IMR-90 (cell line): ENCODE measurements around the gene COL20A1. TPM values are rescaled to one million over a fixed set of nuclear protein-coding genes. Genes with fewer than 3 reads are reported as not detected.

Experiments
- ATAC-seq: fragments of 200-7000 bp; cut with Tn5 transposase; 2 replicates; pipeline ENCODE4 v1.9.1; 2020; ENCODE audit warnings: low read depth, mild to moderate bottlenecking, moderate library complexity
- BruUV-seq: library from RNA; stranded (reverse); fragments of 400-500 nt; replicated peaks from 2 replicates; lab custom pipeline; 2021; lab: Mats Ljungman, UMichigan
- CTCF ChIA-PET: fragments of 300-600 bp; formaldehyde crosslinking; extraction: SDS; loops from one replicate; lab custom pipeline; 2021; ENCODE audit warnings: antibody characterized with exemption; lab: Yijun Ruan, JAX
- POLR2A ChIA-PET: fragments of 300-600 bp; sonication (Branson Sonifier 250); formaldehyde crosslinking; loops from one replicate; lab custom pipeline; 2022; ENCODE audit warnings: antibody characterized with exemption; ENCODE audit not compliant: unreplicated experiment; lab: Charles Lee
- DNase-seq: peaks from one replicate; pipeline ENCODE4 v3.0.0; 2013
- H2AFZ ChIP-seq: replicated peaks from 2 replicates; pipeline ENCODE3; 2013; ENCODE audit warnings: low read length, mild to moderate bottlenecking; ENCODE audit not compliant: poor library complexity
- H2AK5ac ChIP-seq: 2 replicates; pipeline ENCODE4 v1.6.1; 2013; ENCODE audit warnings: low read depth, low read length, inconsistent platforms
- H2AK9ac ChIP-seq: replicated peaks from 2 replicates; pipeline ENCODE3; 2013; ENCODE audit warnings: mild to moderate bottlenecking, low read depth, low read length, moderate library complexity; ENCODE audit not compliant: poor library complexity
- H2BK120ac ChIP-seq: 2 replicates; pipeline ENCODE4 v1.6.1; 2013; ENCODE audit warnings: low read depth, low read length, inconsistent platforms
- H2BK15ac ChIP-seq: 3 replicates; pipeline ENCODE4 v1.6.1; 2013; ENCODE audit warnings: low read depth, low read length, inconsistent platforms
- H2BK20ac ChIP-seq: 2 replicates; pipeline ENCODE4 v1.6.1; 2013; ENCODE audit warnings: low read depth, mild to moderate bottlenecking, inconsistent platforms, low read length, moderate library complexity
- H2BK5ac ChIP-seq: 2 replicates; pipeline ENCODE4 v1.6.1; 2013; ENCODE audit warnings: mild to moderate bottlenecking, low read depth, low read length, inconsistent platforms; ENCODE audit not compliant: poor library complexity, severe bottlenecking
- H3K14ac ChIP-seq: replicated peaks from 2 replicates; pipeline ENCODE4 v1.6.1; 2013; ENCODE audit warnings: low read depth, low read length, inconsistent platforms
- H3K18ac ChIP-seq: 2 replicates; pipeline ENCODE4 v1.6.1; 2013; ENCODE audit warnings: low read depth, low read length, control low read depth
- H3K23ac ChIP-seq: 2 replicates; pipeline ENCODE4 v1.6.1; 2013; ENCODE audit warnings: low read depth, low read length, inconsistent platforms
- H3K27ac ChIP-seq: 2 replicates; pipeline ENCODE4 v1.5.1; 2013; ENCODE audit warnings: mild to moderate bottlenecking, control low read depth, low read length; ENCODE audit not compliant: insufficient read depth
- H3K27me3 ChIP-seq: 2 replicates; pipeline ENCODE4 v1.6.1; 2013; ENCODE audit warnings: low read length; ENCODE audit not compliant: control insufficient read depth, insufficient read depth
- H3K36me3 ChIP-seq: 2 replicates; pipeline ENCODE4 v1.6.1; 2013; ENCODE audit warnings: low read length, mixed read lengths; ENCODE audit not compliant: control insufficient read depth, insufficient read depth
- H3K4ac ChIP-seq: 2 replicates; pipeline ENCODE4 v1.6.1; 2013; ENCODE audit warnings: low read depth, low read length, inconsistent platforms
- H3K4me1 ChIP-seq: 2 replicates; pipeline ENCODE4 v1.6.1; 2013; ENCODE audit warnings: low read length, mixed read lengths; ENCODE audit not compliant: control insufficient read depth, insufficient read depth
- H3K4me2 ChIP-seq: 2 replicates; pipeline ENCODE4 v1.6.1; 2013; ENCODE audit warnings: low read depth, mild to moderate bottlenecking, control low read depth, low read length, moderate library complexity
- H3K4me3 ChIP-seq: 2 replicates; pipeline ENCODE4 v1.5.1; 2013; ENCODE audit warnings: low read depth, mild to moderate bottlenecking, control low read depth, low read length, moderate library complexity; ENCODE audit not compliant: insufficient read depth
- H3K56ac ChIP-seq: 2 replicates; pipeline ENCODE4 v1.6.1; 2013; ENCODE audit warnings: low read length, inconsistent platforms; ENCODE audit not compliant: insufficient read depth; ENCODE audit errors: extremely low read depth
- H3K79me1 ChIP-seq, 2 experiments: 2 replicates each; pipeline ENCODE4 v1.6.1; 2013; ENCODE audit warnings: low read length in 2 of 2, inconsistent platforms in 1 of 2, low read depth in 1 of 2
- H3K9ac ChIP-seq: 2 replicates; pipeline ENCODE4 v1.6.1; 2013; ENCODE audit warnings: low read depth, low read length, control low read depth
- H3K9me1 ChIP-seq: 2 replicates; pipeline ENCODE4 v1.6.1; 2013; ENCODE audit warnings: low read length, inconsistent platforms; ENCODE audit not compliant: insufficient read depth
- H3K9me3 ChIP-seq: 2 replicates; pipeline ENCODE4 v1.6.1; 2013; ENCODE audit warnings: low read length; ENCODE audit not compliant: control insufficient read depth, insufficient read depth
- H4K20me1 ChIP-seq: 2 replicates; pipeline ENCODE4 v1.6.1; 2013; ENCODE audit warnings: low read length, inconsistent platforms; ENCODE audit not compliant: insufficient read depth
- H4K5ac ChIP-seq: 2 replicates; pipeline ENCODE4 v1.6.1; 2013; ENCODE audit warnings: mild to moderate bottlenecking, low read depth, low read length, control low read depth
- H4K8ac ChIP-seq, 2 experiments: 2 replicates each; pipeline ENCODE4 v1.6.1; 2013; ENCODE audit warnings: low read depth in 2 of 2, low read length in 2 of 2, control low read depth in 1 of 2, inconsistent platforms in 1 of 2
- H4K91ac ChIP-seq: 2 replicates; pipeline ENCODE4 v1.6.1; 2013; ENCODE audit warnings: low read depth, low read length, inconsistent platforms; ENCODE audit not compliant: insufficient read depth
- BHLHE40 ChIP-seq: fragments of 150-350 bp; IDR thresholded peaks from 2 replicates; pipeline ENCODE4 v1.6.1; 2016; ENCODE audit warnings: mild to moderate bottlenecking, low read depth, low read length
- CEBPB ChIP-seq: IDR thresholded peaks from 2 replicates; pipeline ENCODE4 v1.6.1; 2012; ENCODE audit warnings: low read depth, low read length, improper control_type of control experiment
- MAZ ChIP-seq: IDR thresholded peaks from 2 replicates; pipeline ENCODE4 v1.6.1; 2012; ENCODE audit warnings: low read depth, mild to moderate bottlenecking, low read length, improper control_type of control experiment, moderate library complexity, borderline replicate concordance
- MXI1 ChIP-seq: IDR thresholded peaks from 2 replicates; pipeline ENCODE4 v1.6.1; 2012; ENCODE audit warnings: low read depth, mild to moderate bottlenecking, low read length, moderate library complexity, borderline replicate concordance
- POLR2A ChIP-seq: IDR thresholded peaks from 2 replicates; pipeline ENCODE4 v1.6.1; 2012; ENCODE audit warnings: mild to moderate bottlenecking, low read depth, low read length
- RFX5 ChIP-seq: IDR thresholded peaks from 2 replicates; pipeline ENCODE4 v1.8.0; 2012; ENCODE audit warnings: low read depth, mild to moderate bottlenecking, low read length, moderate library complexity
- WGBS, 2 experiments: methylation state at CpG; one replicate each; pipeline versions ENCODE4 v1.1.5 to v1.1.7; 2013; ENCODE audit warnings: missing lambda C conversion rate in 2 of 2; ENCODE audit not compliant: insufficient read length in 1 of 2; ENCODE audit errors: extremely low coverage in 2 of 2; 5-methylcytosine and 5-hydroxymethylcytosine counted together
- dilution Hi-C: fragments of 300-500 bp; cut with HindIII; formaldehyde crosslinking; loops from one replicate; pipeline ENCODE4 v1.14.3; 2018; ENCODE audit warnings: low sequenced_read_pairs; ENCODE audit not compliant: unreplicated experiment
- in situ Hi-C: fragments of 300-500 bp; cut with MboI; formaldehyde crosslinking; loops from 3 replicates; pipeline ENCODE4 v1.14.3; 2019; ENCODE audit warnings: low sequenced_read_pairs, inconsistent platforms, mixed read lengths
- intact Hi-C: fragments of 100-400 bp; cut with micrococcal nuclease; formaldehyde crosslinking; loops from 2 replicates; pipeline ENCODE4 v1.10.0; 2022
- polyA plus RNA-seq, 3 experiments: library from polyadenylated mRNA; depleted of rRNA; stranded (reverse); fragments of >200 nt; gene quantifications; 2 replicates each; pipeline ENCODE4 v1.2.3, GENCODE V29; 2012; ENCODE audit warnings: low replicate concordance in 1 of 3
- total RNA-seq: library from RNA; depleted of rRNA; stranded (reverse); fragments of >200 nt; gene quantifications from 2 replicates; pipeline ENCODE4 v1.2.3, GENCODE V29; 2012

The COL20A1 gene
- total and polyA plus RNA-seq, 2 of the 4 experiments (the other 2 are of a cell fraction) = not detected

GRCh38 chr20:63264000-63264399 is 29.0 kb upstream of the COL20A1 start:
- no peak for DNase-seq
- no peak overlapping the region for H3K56ac ChIP-seq
- H4K8ac ChIP-seq = no peak overlapping the region
- no peak overlapping the region for H3K18ac ChIP-seq
- no peaks in the 10 kb centered on the region for H3K9me1 ChIP-seq
- ChIA-PET POLR2A (no interaction called here), CTCF (no interaction called here)
- intact Hi-C loops = no loop called here
- H2BK15ac ChIP-seq = no peak overlapping the region
- no peak for ATAC-seq
- no peak overlapping the region for H2AK9ac ChIP-seq
- dilution Hi-C loops = no loop called here
- H3K14ac ChIP-seq = no peak overlapping the region
- H2BK120ac ChIP-seq = no peak overlapping the region
- H3K4me1 ChIP-seq = no peaks in the 10 kb centered on the region; the same call in 1 of the 2 replicates
- H4K5ac ChIP-seq = no peak overlapping the region
- no peak overlapping the region for H4K91ac ChIP-seq
- in situ Hi-C loops = no loop called here
- H3K27me3 ChIP-seq = peaks cover 65% of the 10 kb centered on the region
- TF ChIP-seq POLR2A (no peak), CEBPB (no peak), MXI1 (no peak), RFX5 (no peak), MAZ (no peak), BHLHE40 (no peak)
- no peak overlapping the region for H3K27ac ChIP-seq
- no peak overlapping the region for H2BK5ac ChIP-seq
- H4K20me1 ChIP-seq = no peaks in the 10 kb centered on the region; the same call in 1 of the 2 replicates
- no peak overlapping the region for H2AK5ac ChIP-seq
- H3K23ac ChIP-seq = no peak overlapping the region
- H2BK20ac ChIP-seq = no peak overlapping the region
- peaks cover 2% of the 10 kb centered on the region; the same call in 1 of the 2 replicates for H3K9me3 ChIP-seq
- H3K4me3 ChIP-seq = no peak overlapping the region
- no peaks in the 10 kb centered on the region for H3K79me1 ChIP-seq
- H3K4ac ChIP-seq = no peak overlapping the region
- no peak overlapping the region for H3K4me2 ChIP-seq
- BruUV-seq = no TSS peak
- no peaks in the 10 kb centered on the region for H3K36me3 ChIP-seq
- H2AFZ ChIP-seq = peak overlapping the region; percentile 21
- 97% methylated on average over 5 of the region's 10 CpGs; no CpG with 5 or more reads in 1 of the 2 experiments for WGBS, 2 experiments
- no peak overlapping the region for H3K9ac ChIP-seq
